Endodermal cell (in vitro differentiated cells): ENCODE data around the gene CASKIN2. TPM values are rescaled to one million over a fixed set of nuclear protein-coding genes. Genes with fewer than 3 reads are reported as not detected.
"Not testable (repeated sequence)": the region's sequence is repeated elsewhere in the genome, so short reads cannot be mapped to it uniquely, and the experiment has no call there.

Experiments used
- DNase-seq: peaks from one replicate; pipeline ENCODE4 v3.0.0-alpha.2; 2017
- H3K27ac ChIP-seq: 2 replicates; pipeline ENCODE4 v1.5.1; 2013; ENCODE audit warnings: mild to moderate bottlenecking, low read depth, low read length, moderate library complexity
- H3K27me3 ChIP-seq: 2 replicates; pipeline ENCODE4 v1.6.1; 2013; ENCODE audit warnings: mild to moderate bottlenecking, low read length, moderate library complexity; ENCODE audit not compliant: insufficient read depth, control insufficient read depth, poor library complexity, severe bottlenecking
- H3K36me3 ChIP-seq: 2 replicates; pipeline ENCODE4 v1.7.0; 2013; ENCODE audit warnings: mild to moderate bottlenecking, low read length, moderate library complexity; ENCODE audit not compliant: control insufficient read depth, insufficient read depth
- H3K4me1 ChIP-seq: one replicate; pipeline ENCODE4 v1.7.0; 2013; ENCODE audit warnings: low read length; ENCODE audit not compliant: control insufficient read depth, insufficient read depth
- H3K4me3 ChIP-seq: 2 replicates; pipeline ENCODE4 v1.5.1; 2013; ENCODE audit warnings: mild to moderate bottlenecking, low read length, moderate library complexity
- H3K9ac ChIP-seq: 2 replicates; pipeline ENCODE4 v1.6.1; 2013; ENCODE audit warnings: mild to moderate bottlenecking, low read length, moderate library complexity; ENCODE audit not compliant: poor library complexity, severe bottlenecking; ENCODE audit errors: extremely low read depth
- H3K9me3 ChIP-seq: 2 replicates; pipeline ENCODE4 v1.6.1; 2013; ENCODE audit warnings: mild to moderate bottlenecking, low read length, moderate library complexity; ENCODE audit not compliant: control insufficient read depth
- H3K27ac Mint-ChIP-seq: 2 replicates; pipeline ENCODE4 v1.8.0; 2020; ENCODE audit warnings: mixed read lengths
- H3K27me3 Mint-ChIP-seq: 2 replicates; pipeline ENCODE4 v1.8.0; 2021; ENCODE audit warnings: mild to moderate bottlenecking, mixed read lengths; ENCODE audit not compliant: insufficient read depth
- H3K36me3 Mint-ChIP-seq: 2 replicates; pipeline ENCODE4 v1.8.0; 2020; ENCODE audit warnings: low read depth, mixed read lengths
- H3K4me1 Mint-ChIP-seq: 2 replicates; pipeline ENCODE4 v1.8.0; 2020; ENCODE audit warnings: mixed read lengths
- H3K4me3 Mint-ChIP-seq: 2 replicates; pipeline ENCODE4 v1.8.0; 2020; ENCODE audit warnings: mild to moderate bottlenecking, moderate library complexity, mixed read lengths
- H3K9me3 Mint-ChIP-seq: 2 replicates; pipeline ENCODE4 v1.8.0; 2020; ENCODE audit warnings: mild to moderate bottlenecking, mixed read lengths
- CTCF ChIP-seq: fragments of 200-600 bp; sonication (generic); conservative IDR thresholded peaks from 2 replicates; pipeline ENCODE4 v1.5.0; 2021; ENCODE audit warnings: antibody characterized with exemption, mild to moderate bottlenecking
- WGBS, 2 experiments: methylation state at CpG; one replicate each; pipeline versions ENCODE4 v1.1.5 to v1.1.7; 2013; ENCODE audit warnings: missing lambda C conversion rate in 2 of 2, mixed read lengths in 1 of 2; ENCODE audit not compliant: insufficient coverage in 1 of 2, insufficient read length in 1 of 2; 5-methylcytosine and 5-hydroxymethylcytosine counted together
- total RNA-seq, 2 donors: library from RNA; stranded (reverse); fragmentation: NEBNext Ultra II Directional in 1 of 2; extraction: Animal tissue kit (Norgen Biotek cat#: 25700) in 1 of 2; gene quantifications; 2 replicates in 1 of 2; 3 replicates in 1 of 2; pipeline ENCODE4 v1.2.1, GENCODE V29; 2021

The CASKIN2 gene
- total RNA-seq, 2 donors from 2014 or later, result 26.4 to 31.0 TPM

- peaks cover 12% of the 10 kb centered on the region for H3K4me1 Mint-ChIP-seq
- no peaks in the 10 kb centered on the region for H3K9me3 Mint-ChIP-seq
- no peak overlapping the region for H3K27ac Mint-ChIP-seq
These were observed 8.3 kb upstream of the CASKIN2 start for GRCh38 chr17:75523647-75524046.

GRCh38 chr17:75521951-75522727 lies 6.8 kb upstream of the CASKIN2 start:
- WGBS, 2 experiments, result 95 to 96% methylated on average over 20 to 33 of the region's 33 CpGs
- TF ChIP-seq CTCF, result no peak
- Mint-ChIP-seq H3K4me1 (peaks cover 11% of the 10 kb centered on the region), H3K36me3 (peaks cover 37% of the 10 kb centered on the region), H3K27me3 (no peaks in the 10 kb centered on the region), H3K9me3 (no peaks in the 10 kb centered on the region), H3K4me3 (no peak overlapping the region), H3K27ac (no peak overlapping the region)
- no peak overlapping the region for H3K4me3 ChIP-seq
- H3K9me3 ChIP-seq, result no peaks in the 10 kb centered on the region
- H3K27ac ChIP-seq, result no peak overlapping the region
- no peak overlapping the region for H3K9ac ChIP-seq
- DNase-seq, result no peak
- peaks cover 8% of the 10 kb centered on the region for H3K27me3 ChIP-seq
- H3K4me1 ChIP-seq, result no peaks in the 10 kb centered on the region
- H3K36me3 ChIP-seq, result peaks cover 4% of the 10 kb centered on the region

More at GRCh38 chr17:75523647-75524046, 8.3 kb upstream of the CASKIN2 start:
- H3K4me3 ChIP-seq, result no peak overlapping the region
- no peak for TF ChIP-seq CTCF
- 92 to 98% methylated on average over 5 to 7 of the region's 7 CpGs for WGBS, 2 experiments
- H3K4me3 Mint-ChIP-seq, result no peak overlapping the region
- no peak overlapping the region for H3K9ac ChIP-seq
- no peak for DNase-seq
- H3K4me1 ChIP-seq, result no peaks in the 10 kb centered on the region
- peaks cover 4% of the 10 kb centered on the region for H3K36me3 ChIP-seq
- H3K36me3 Mint-ChIP-seq, result peaks cover 28% of the 10 kb centered on the region
- H3K27ac ChIP-seq, result no peak overlapping the region
- no peaks in the 10 kb centered on the region for H3K9me3 ChIP-seq
- H3K27me3 Mint-ChIP-seq, result no peaks in the 10 kb centered on the region
- H3K27me3 ChIP-seq, result peaks cover 8% of the 10 kb centered on the region

- H3K27ac ChIP-seq, result no peak overlapping the region
- DNase-seq, result no peak
- H3K9me3 ChIP-seq, result no peaks in the 10 kb centered on the region
- peaks cover 3% of the 10 kb centered on the region for H3K4me1 Mint-ChIP-seq
- H3K27ac Mint-ChIP-seq, result no peak overlapping the region
- peaks cover 4% of the 10 kb centered on the region for H3K36me3 ChIP-seq
- H3K4me1 ChIP-seq, result no peaks in the 10 kb centered on the region
- no peak overlapping the region for H3K4me3 ChIP-seq
- H3K4me3 Mint-ChIP-seq, result no peak overlapping the region
- no peak overlapping the region for H3K9ac ChIP-seq
- peaks cover 2% of the 10 kb centered on the region for H3K27me3 ChIP-seq
- no peaks in the 10 kb centered on the region for H3K9me3 Mint-ChIP-seq
- H3K36me3 Mint-ChIP-seq, result peaks cover 37% of the 10 kb centered on the region
- whole genome bisulfite sequencing, 2 experiments, result 90% methylated on average over 5 to 8 of the region's 8 CpGs
- no peak for TF ChIP-seq CTCF
- H3K27me3 Mint-ChIP-seq, result no peaks in the 10 kb centered on the region
These were observed 6.0 kb upstream of the CASKIN2 start for GRCh38 chr17:75521290-75521689.

GRCh38 chr17:75520413-75520812 lies 5.1 kb upstream of the CASKIN2 start:
- not testable (repeated sequence) for H3K27ac ChIP-seq, H3K4me3 ChIP-seq, H3K4me1 Mint-ChIP-seq, H3K27me3 ChIP-seq, H3K9me3 Mint-ChIP-seq, H3K4me3 Mint-ChIP-seq, H3K27me3 Mint-ChIP-seq, H3K36me3 ChIP-seq, H3K9ac ChIP-seq, H3K4me1 ChIP-seq, H3K9me3 ChIP-seq, H3K27ac Mint-ChIP-seq, DNase-seq
- peaks cover 37% of the 10 kb centered on the region for H3K36me3 Mint-ChIP-seq
- WGBS, 2 experiments, result 94 to 96% methylated on average over 7 to 8 of the region's 8 CpGs
